ENCODE measurements around the gene CD63.

CD63 gene

GRCh38 chr12:55703901-55704761, 24.7 kb downstream of the CD63 start:
- no peak for DNase-seq

GRCh38 chr12:55703288-55703687, 25.5 kb downstream of the CD63 start:
- DNase-seq, result no peak

- DNase-seq, result no peak
These were observed 25.9 kb downstream of the CD63 start for GRCh38 chr12:55702861-55703260.

- no peak for DNase-seq
These were observed 28.4 kb downstream of the CD63 start for GRCh38 chr12:55700255-55701018.

- no peak for DNase-seq
These were observed 29.2 kb downstream of the CD63 start for GRCh38 chr12:55699471-55700055.

GRCh38 chr12:55698965-55699364, 29.8 kb downstream of the CD63 start:
- no peak for DNase-seq

GRCh38 chr12:55698241-55698955, 30.4 kb downstream of the CD63 start:
- no peak for DNase-seq

GRCh38 chr12:55697686-55698085, 31.1 kb downstream of the CD63 start:
- DNase-seq, result no peak

- no peak for DNase-seq
These were observed 31.9 kb downstream of the CD63 start for GRCh38 chr12:55696796-55697462.

- no peak for DNase-seq
These were observed 32.7 kb downstream of the CD63 start for GRCh38 chr12:55696141-55696540.

GRCh38 chr12:55695349-55695748, 33.5 kb downstream of the CD63 start:
- DNase-seq, result no peak

GRCh38 chr12:55694651-55695050, 34.2 kb downstream of the CD63 start:
- no peak for DNase-seq

- DNase-seq, result no peak
These were observed 34.7 kb downstream of the CD63 start for GRCh38 chr12:55694188-55694515.

GRCh38 chr12:55693323-55694187, 35.3 kb downstream of the CD63 start:
- no peak for DNase-seq

- no peak for DNase-seq
These were observed 36.0 kb downstream of the CD63 start for GRCh38 chr12:55692631-55693322.

- DNase-seq, result no peak
These were observed 39.8 kb downstream of the CD63 start for GRCh38 chr12:55688716-55689655.

GRCh38 chr12:55687746-55688145, 41.1 kb downstream of the CD63 start:
- peak in 1 of 2 donors; percentile 34 for DNase-seq

GRCh38 chr12:55686366-55687010, 42.3 kb downstream of the CD63 start:
- no peak for DNase-seq

GRCh38 chr12:55685671-55686070, 43.1 kb downstream of the CD63 start:
- DNase-seq, result no peak

Measured in stimulated activated CD4-positive, alpha-beta T cell treated with anti-CD3 and anti-CD28 coated beads, Interleukin-2, amount 100 ng/mL, for 24 hours (primary cell).